Activated CD4-positive, alpha-beta T cell treated with anti-CD3 and anti-CD28 coated beads, Interleukin-2, amount 50 U/mL, for 24 hours (primary cell): Measurements from ENCODE around the gene AOAH.
"Not testable (repeated sequence)": the region's sequence is repeated elsewhere in the genome, so short reads cannot be mapped to it uniquely, and the experiment has no call there.

Source experiments
- DNase-seq, 2 donors: peaks; one replicate each; pipeline ENCODE4 v3.0.0-alpha.2; 2020; ENCODE audit warnings: low read depth in 1 of 2, low spot score in 1 of 2

AOAH gene

GRCh38 chr7:36736899-36737211 is 12.6 kb upstream of the AOAH start:
- no peak for DNase-seq

GRCh38 chr7:36736090-36736898 is 12.0 kb upstream of the AOAH start:
- DNase-seq: no peak

DNA sequence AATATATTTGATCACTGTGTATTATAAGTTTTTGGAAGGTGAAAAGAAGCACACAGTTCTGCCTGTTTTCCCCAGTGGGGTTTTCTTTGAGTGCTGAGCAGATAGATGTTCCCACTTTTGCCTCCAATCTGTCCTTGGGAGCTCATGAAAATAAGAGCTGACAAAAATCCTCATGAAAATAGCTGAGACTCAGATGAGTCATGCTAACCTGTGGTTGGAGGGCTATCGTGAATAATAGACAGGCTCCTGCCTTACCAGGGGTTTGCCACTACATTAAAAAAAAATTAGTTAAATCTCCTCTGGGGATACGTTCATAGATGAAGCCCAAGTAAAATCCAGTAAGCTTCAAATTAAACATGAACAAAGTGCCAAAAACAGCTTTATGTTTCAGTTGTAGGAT is 10.9 kb upstream of the AOAH start:
- no peak for DNase-seq

GRCh38 chr7:36734731-36735130 is 10.4 kb upstream of the AOAH start:
- DNase-seq: no peak

- no peak for DNase-seq
Observed at GRCh38 chr7:36733411-36733810, 9.1 kb upstream of the AOAH start.

DNA sequence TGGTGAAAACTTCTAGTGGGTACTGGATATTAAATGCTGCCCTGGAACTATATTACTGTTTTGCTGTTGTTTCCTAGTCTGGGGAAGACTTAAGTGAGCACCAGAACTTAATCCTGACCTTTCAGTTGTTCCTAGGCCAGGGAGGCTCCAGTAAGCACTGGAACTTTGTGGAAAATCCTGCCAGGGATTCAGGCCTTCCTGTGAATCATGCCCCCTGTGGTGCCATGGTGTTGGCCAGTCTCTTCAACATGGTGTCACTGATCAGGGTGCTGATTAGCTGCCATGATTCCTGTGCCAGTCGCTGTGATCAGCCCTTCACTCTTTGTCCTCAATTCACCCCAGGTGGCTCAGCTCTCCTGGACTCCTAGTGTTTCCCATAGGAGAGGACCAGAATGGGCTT is 8.5 kb upstream of the AOAH start:
- no peak for DNase-seq

DNA sequence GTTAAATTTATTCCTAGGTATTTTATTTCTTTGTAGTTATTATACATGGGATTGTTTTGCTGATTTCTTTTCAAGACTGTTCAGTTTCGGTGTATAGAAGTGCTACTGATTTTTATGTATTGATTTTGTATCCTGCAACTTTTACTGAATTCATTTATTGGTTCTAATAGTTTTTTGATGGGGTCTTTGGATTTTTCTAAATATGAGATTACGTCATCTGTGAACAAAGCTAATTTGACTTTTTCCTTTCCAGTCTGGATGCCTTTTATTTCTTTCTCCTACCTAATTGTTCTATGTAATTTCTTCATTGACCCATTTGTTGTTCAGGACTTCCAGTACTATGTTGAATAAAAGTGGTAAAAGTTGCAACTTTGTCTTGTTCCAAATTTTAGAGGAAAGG is 5.8 kb upstream of the AOAH start:
- DNase-seq: no peak

DNA sequence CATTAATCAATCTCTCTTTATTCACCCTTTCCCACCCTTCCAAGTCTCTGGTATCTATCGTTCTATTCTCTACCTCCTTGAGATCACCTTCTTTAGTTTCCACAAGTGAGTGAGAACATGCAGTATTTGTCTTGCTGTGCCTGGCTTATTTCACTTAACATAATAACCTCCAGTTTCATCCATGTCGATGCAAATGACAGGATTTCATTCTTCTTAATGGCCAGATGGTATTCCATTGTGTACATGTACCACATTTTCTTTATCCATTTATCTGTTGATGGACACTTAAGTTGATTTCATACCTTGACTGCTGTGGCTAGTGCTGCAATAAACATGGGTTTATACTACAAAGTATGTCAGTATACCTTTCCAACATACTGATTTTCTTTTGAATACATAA is 3.8 kb upstream of the AOAH start:
- no peak for DNase-seq

DNA sequence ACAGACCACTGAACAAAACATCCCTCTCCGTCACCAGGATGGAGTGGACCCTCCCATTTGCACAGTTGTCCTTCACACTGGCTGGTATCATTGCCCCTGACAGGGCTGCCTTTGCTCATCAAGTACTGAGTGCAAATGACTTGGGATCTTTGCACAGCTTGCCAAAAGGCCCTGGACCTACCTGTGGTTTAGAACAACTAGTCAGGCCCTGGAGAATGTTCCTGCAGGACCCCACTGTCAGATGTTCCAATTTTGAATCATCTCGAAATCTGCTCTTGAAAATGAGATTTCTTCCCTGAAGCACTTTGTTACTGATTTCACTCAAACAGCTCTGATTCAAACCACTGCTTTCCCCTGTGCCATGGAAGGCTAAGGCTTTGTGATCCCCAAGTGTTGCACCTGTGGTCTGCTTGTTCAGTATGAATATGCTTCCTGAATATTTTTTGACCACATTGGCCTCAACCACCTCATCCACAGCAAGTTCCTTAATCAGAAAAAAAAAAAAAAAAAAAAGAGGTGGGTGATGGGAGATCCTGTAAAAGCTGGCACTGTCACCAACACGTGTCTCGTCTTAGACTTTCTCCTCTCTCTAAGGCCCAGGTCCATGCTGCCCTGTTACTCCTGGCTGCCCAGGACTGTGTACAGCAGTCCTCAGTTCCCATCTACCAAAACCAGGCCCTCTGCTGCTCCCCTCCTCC is 2.7 kb upstream of the AOAH start:
- no peak for DNase-seq

- DNase-seq: no peak
Observed at GRCh38 chr7:36726311-36726710, 2.0 kb upstream of the AOAH start.

- DNase-seq: no peak
Observed at GRCh38 chr7:36724996-36725395, 702 bp upstream of the AOAH start.

- no peak for DNase-seq
Observed at GRCh38 chr7:36723291-36723690, 1.0 kb downstream of the AOAH start.

- no peak for DNase-seq
Observed at GRCh38 chr7:36719083-36719632, 5.1 kb downstream of the AOAH start.

DNA sequence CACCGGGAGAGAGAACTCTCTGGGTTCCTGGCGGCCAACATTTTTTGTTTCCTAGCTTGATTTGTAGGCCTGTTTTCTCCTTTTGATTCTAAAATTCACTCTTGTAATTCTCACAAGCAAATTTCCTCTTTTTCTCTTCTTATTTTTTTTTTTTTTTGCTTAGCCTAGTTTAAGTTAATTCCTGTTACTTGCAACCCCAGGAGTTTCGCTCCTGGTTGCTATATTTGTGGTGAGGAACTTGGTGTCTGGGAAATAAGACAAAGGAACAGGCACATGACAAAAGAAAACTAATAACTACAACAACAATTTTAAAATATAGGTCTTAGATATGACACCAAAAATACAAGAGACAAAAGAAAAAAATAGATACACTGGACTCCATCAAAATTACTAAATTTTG is 6.7 kb downstream of the AOAH start:
- no peak for DNase-seq

DNA sequence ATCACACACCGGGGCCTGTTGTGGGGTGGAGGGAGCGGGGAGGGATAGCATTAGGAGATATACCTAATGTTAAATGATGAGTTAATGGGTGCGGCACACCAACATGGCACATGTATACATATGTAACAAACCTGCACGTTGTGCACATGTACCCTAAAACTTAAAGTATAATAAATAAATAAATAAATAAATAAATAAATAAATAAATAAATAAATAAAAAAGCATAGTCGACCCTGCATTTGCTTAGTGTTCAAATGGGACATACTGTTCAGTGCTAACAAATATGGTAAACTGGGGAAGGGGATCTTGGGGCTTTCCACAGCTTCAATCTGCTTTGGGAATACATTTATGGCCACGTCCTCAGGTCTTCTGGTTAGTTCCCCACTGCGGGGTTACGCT is 7.5 kb downstream of the AOAH start:
- not testable (repeated sequence) for DNase-seq

- DNase-seq: no peak
Observed at GRCh38 chr7:36712015-36712414, 12.3 kb downstream of the AOAH start.

DNA sequence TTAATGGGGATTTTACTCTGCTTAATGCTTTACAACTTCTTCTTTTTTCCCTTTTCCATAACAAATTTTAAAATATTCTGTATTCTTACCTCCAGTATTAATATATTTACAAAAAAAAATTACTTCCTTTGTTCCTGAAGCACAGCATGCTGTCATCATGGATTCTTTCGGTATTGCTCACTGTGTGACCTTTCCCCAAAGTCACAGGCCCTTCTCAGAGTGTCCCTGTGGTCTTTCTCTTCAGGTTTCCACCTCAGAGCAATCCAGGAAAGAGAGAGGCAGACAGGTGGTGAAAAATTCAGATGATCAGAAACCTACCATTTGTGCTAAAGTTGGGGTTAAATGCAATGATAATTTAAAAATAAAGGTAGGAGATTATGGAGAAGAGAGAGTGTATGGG is 13.0 kb downstream of the AOAH start:
- no peak for DNase-seq

DNA sequence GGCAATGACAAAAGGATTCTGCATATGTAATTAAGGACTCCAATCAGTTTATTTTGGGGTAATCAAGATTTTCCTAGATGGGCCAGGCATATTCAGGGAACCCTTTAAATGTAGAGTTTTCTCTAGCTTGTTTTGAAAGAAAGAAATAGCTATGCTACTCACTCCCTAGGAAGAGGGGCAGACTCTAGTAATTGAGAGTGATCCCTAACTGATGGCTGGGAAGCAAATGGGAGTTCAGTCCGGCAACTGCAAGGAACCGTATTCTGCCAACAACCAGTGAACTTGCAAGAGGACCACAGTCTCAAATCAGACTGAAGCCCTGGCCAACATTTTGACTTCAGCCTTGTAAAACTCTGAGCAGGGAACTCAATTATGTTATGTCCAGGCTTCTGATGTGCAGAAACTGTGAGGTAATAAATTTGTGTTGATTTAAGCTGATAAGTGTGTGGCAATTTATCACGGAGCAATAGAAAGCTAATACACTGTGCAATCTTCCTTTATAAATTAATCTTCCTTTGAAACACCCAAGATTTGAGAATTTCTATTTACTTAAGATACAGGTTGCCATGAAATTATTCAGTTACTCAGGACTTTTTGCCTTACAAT is 14.0 kb downstream of the AOAH start:
- no peak for DNase-seq

DNA sequence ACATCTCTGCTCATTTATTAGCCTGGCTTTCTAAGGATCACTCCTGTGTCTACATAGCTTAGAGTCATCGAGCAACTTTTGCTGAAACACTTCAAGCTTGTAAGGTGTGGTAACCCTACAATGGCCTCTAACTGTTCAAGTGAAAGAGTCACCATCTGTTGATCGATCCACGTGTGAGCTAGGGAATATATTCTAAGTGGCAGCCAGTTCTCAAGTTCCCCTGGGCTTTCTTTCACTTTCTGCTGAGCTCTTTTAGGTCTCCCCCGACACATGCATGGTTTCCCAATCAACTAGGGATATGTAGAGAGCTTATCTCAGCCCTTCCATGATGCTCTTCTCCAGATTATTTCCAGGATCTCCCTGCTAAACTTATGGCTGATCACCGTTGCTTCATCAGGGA is 15.5 kb downstream of the AOAH start:
- DNase-seq: no peak

- DNase-seq: no peak
Observed at GRCh38 chr7:36707898-36708297, 16.4 kb downstream of the AOAH start.

- no peak for DNase-seq
Observed at GRCh38 chr7:36707465-36707864, 16.8 kb downstream of the AOAH start.

- DNase-seq: not testable (repeated sequence)
Observed at GRCh38 chr7:36703860-36704259, 20.4 kb downstream of the AOAH start.
